Measurements from ENCODE around the gene RPS29. TPM values are rescaled to one million over a fixed set of nuclear protein-coding genes. Genes with fewer than 3 reads are reported as not detected.

RPS29 gene
- total RNA-seq, 2 donors from 2014 or later, result 1,577 to 1,586 TPM

DNA sequence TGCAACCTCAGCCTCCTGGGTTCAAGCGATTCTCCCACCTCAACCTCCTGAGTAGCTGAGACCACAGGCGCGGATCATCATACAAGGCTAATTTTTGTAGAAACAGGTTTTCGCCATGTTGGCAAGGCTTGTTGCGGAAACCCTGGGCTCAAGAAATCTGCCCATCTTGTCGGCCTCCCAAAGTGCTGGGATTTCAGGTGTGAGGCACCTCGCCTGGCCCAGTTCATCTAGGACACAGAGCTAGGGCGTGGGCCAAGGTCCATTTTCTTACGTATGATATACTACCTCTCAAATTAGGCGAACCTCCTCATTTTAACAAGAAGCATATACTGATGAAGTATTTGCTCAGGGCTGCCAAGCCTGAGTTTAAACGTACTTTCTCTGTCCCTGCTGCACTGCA, 2.1 kb downstream of the RPS29 start:
- H3K36me3 Mint-ChIP-seq (ENCODE audit: low read depth), result peaks cover 46% of the 10 kb centered on the region
- peak overlapping the region; percentile 100 for H3K27ac Mint-ChIP-seq
- Histone ChIP-seq H3K9me3 (ENCODE audit: control insufficient read depth, low read length) (no peaks in the 10 kb centered on the region), H3K9ac (ENCODE audit: extremely low read depth, low read length, poor library complexity, severe bottlenecking) (peak overlapping the region; percentile 81), H3K27ac (ENCODE audit: low read depth, low read length) (no peak overlapping the region), H3K4me3 (ENCODE audit: low read length) (peak overlapping the region; percentile 91), H3K27me3 (ENCODE audit: control insufficient read depth, insufficient read depth, low read length, poor library complexity, severe bottlenecking) (no peaks in the 10 kb centered on the region), H3K4me1 (ENCODE audit: control insufficient read depth, insufficient read depth, low read length) (no peaks in the 10 kb centered on the region), H3K36me3 (ENCODE audit: control insufficient read depth, insufficient read depth, low read length) (peaks cover 37% of the 10 kb centered on the region)
- TF ChIP-seq CTCF (conservative IDR thresholded peaks at IDR 0.05), result no peak
- peak overlapping the region; percentile 100 for H3K4me3 Mint-ChIP-seq
- H3K9me3 Mint-ChIP-seq, result no peaks in the 10 kb centered on the region
- no peak for DNase-seq
- 89 to 97% methylated on average over 11 of the region's 11 CpGs for WGBS, 2 experiments (ENCODE audit: insufficient coverage in 1 of 2, insufficient read length in 1 of 2)
- H3K4me1 Mint-ChIP-seq, result peaks cover 22% of the 10 kb centered on the region
- no peaks in the 10 kb centered on the region for H3K27me3 Mint-ChIP-seq (ENCODE audit: insufficient read depth)

GRCh38 chr14:49583629-49584028, 2.6 kb downstream of the RPS29 start:
- no peaks in the 10 kb centered on the region for H3K9me3 Mint-ChIP-seq
- Histone ChIP-seq H3K4me3 (ENCODE audit: low read length) (peak overlapping the region; percentile 91), H3K27me3 (ENCODE audit: control insufficient read depth, insufficient read depth, low read length, poor library complexity, severe bottlenecking) (no peaks in the 10 kb centered on the region), H3K9me3 (ENCODE audit: control insufficient read depth, low read length) (no peaks in the 10 kb centered on the region), H3K4me1 (ENCODE audit: control insufficient read depth, insufficient read depth, low read length) (no peaks in the 10 kb centered on the region), H3K27ac (ENCODE audit: low read depth, low read length) (no peak overlapping the region), H3K36me3 (ENCODE audit: control insufficient read depth, insufficient read depth, low read length) (peaks cover 37% of the 10 kb centered on the region), H3K9ac (ENCODE audit: extremely low read depth, low read length, poor library complexity, severe bottlenecking) (peak overlapping the region; percentile 81)
- peak overlapping the region; percentile 100 for H3K4me3 Mint-ChIP-seq
- no peaks in the 10 kb centered on the region for H3K27me3 Mint-ChIP-seq (ENCODE audit: insufficient read depth)
- 86 to 97% methylated on average over 2 to 6 of the region's 6 CpGs for WGBS, 2 experiments (ENCODE audit: insufficient coverage in 1 of 2, insufficient read length in 1 of 2)
- H3K27ac Mint-ChIP-seq, result peak overlapping the region; percentile 100
- peaks cover 46% of the 10 kb centered on the region for H3K36me3 Mint-ChIP-seq (ENCODE audit: low read depth)
- peaks cover 22% of the 10 kb centered on the region for H3K4me1 Mint-ChIP-seq
- no peak for TF ChIP-seq CTCF (conservative IDR thresholded peaks at IDR 0.05)
- no peak for DNase-seq

DNA sequence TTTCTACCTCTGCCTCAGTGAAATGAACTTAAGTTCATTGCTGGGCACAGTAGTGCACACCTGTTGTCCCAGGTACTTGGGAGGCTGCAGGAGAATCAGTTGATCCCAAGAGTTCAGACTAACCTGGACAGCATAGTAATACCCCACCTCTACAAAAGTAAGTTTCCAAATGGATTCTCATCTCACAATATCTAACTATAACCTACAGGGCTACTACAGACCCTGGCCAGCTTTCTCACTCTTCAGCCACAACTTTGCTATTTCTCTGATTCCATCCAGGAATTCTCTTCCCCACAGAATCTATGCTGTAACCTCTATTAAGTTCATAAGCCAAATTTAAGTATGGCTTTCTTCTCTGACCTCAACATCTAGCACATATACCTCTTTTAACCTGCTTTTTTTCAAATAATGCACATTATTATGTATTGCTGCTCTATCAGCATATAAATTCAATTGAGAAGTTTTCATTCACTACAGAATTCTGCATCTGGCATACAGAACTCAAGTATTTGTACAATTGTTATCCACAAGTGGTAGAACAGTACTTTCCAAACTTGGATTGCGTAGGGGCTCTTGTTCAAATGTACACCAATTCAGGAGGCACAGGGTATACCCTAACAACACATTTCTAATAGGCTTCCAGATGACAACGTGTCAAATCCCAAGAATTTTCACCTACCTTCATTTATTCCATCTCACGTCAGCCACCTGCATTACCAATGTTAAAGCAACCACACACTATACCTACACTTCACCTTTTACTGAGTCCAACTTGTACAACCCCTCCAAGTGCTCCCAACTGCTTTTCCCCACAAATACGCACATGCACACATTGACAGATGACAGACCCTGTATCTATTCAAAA, 3.8 kb downstream of the RPS29 start:
- peak overlapping the region; percentile 0 for H3K4me3 ChIP-seq (ENCODE audit: low read length)
- Mint-ChIP-seq H3K27ac (peak overlapping the region; percentile 87), H3K27me3 (ENCODE audit: insufficient read depth) (no peaks in the 10 kb centered on the region), H3K36me3 (ENCODE audit: low read depth) (peaks cover 54% of the 10 kb centered on the region), H3K4me1 (peaks cover 22% of the 10 kb centered on the region), H3K4me3 (no peak overlapping the region), H3K9me3 (no peaks in the 10 kb centered on the region)
- H3K27me3 ChIP-seq (ENCODE audit: control insufficient read depth, insufficient read depth, low read length, poor library complexity, severe bottlenecking), result no peaks in the 10 kb centered on the region
- 95% methylated on average over 2 to 4 of the region's 4 CpGs for WGBS, 2 experiments (ENCODE audit: insufficient coverage in 1 of 2, insufficient read length in 1 of 2)
- no peaks in the 10 kb centered on the region for H3K4me1 ChIP-seq (ENCODE audit: control insufficient read depth, insufficient read depth, low read length)
- no peak overlapping the region for H3K27ac ChIP-seq (ENCODE audit: low read depth, low read length)
- no peak overlapping the region for H3K9ac ChIP-seq (ENCODE audit: extremely low read depth, low read length, poor library complexity, severe bottlenecking)
- no peaks in the 10 kb centered on the region for H3K9me3 ChIP-seq (ENCODE audit: control insufficient read depth, low read length)
- TF ChIP-seq CTCF (conservative IDR thresholded peaks at IDR 0.05), result no peak
- peaks cover 45% of the 10 kb centered on the region for H3K36me3 ChIP-seq (ENCODE audit: control insufficient read depth, insufficient read depth, low read length)
- no peak for DNase-seq

Data from endodermal cell (in vitro differentiated cells).